NCI-H1092 treated with DMSO at 0.1 percent for 48 hours (cell line): ENCODE results near the gene RIOK1.
A peak's percentile ranks its signal among the peaks of the same experiment; 100 is the strongest.

Experiments used
- DNase-seq: peaks from one replicate; lab custom pipeline; 2025; lab: John Stamatoyannopoulos, UW

The RIOK1 gene

DNA sequence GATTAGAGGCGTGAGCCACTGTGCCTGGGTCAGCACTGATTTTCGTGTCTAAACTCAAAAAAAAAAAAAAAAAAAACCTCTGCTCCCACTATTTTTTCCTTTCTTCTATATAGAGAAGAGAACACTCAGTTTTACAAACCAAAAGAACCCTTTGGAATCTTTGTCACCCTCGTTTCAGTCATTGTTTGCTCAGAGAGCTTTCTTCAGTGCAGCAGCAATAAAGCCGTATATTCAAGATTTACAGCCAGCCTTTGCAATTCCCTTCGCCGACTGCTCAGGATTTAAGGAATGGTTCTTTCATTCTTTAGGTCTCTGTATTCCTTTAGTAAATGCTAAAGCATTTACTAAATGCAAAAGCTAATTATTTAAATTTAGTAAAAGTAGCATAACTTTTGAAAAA is 20.1 kb downstream of the RIOK1 start:
- DNase-seq: no peak

DNA sequence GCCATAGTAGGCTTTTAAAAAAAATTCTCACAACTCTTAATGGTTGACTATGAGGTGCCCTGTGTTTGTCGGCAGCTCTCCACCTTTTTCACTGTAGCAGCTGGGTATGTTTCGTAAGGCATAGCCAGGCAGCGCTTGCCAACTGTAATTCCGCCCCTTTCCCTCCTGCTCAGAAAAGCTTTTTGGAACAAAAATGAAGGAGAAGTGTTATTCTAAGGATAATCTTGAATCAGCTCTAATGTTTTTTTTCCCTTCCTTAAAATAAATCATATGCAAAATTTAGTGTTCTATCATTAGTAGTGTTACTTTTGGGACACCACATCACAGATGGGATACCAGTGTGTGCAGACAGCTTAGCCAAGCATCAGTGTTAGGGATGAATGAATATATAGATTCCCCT is 21.2 kb downstream of the RIOK1 start:
- DNase-seq: no peak

DNA sequence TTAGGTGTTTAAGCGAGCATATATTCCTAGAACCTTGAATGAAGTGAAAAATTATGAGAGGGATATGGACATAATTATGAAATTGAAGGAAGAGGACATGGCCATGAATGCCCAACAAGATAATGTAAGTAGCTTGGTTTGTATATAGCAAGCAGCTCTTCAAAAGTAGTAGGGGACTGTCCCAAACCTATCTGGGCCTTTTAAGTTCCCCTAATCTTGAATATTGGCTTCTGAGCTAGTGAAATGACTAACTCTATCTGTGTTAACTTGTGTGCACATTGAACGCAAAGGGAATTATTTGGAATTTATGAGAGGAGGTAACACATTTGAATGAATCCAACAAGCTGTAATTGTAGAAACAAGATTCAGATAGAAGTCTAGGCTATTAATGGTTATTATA is 21.7 kb downstream of the RIOK1 start:
- DNase-seq: no peak

- no peak for DNase-seq
Measured at GRCh38 chr6:7413151-7413823, 23.7 kb downstream of the RIOK1 start.

DNA sequence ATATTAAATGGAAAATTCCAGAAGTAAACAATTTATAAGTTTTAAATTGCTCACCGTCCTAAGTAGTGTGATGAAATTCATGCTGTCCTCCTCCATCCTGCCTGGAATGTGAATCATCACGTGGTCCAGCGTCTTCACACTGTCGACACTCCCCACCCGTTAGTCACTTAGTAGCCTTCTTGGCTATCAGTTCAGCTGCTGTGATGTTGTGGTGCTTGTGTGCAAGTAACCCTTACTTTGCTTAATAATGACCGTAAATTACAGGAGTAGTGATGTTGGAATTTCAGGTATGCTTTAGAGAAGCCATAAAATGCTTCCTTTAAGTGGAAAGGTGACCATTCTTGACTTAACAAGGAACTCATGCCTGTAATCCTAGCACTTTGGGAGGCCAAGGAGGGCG is 25.2 kb downstream of the RIOK1 start:
- no peak for DNase-seq

- DNase-seq: no peak
Measured at GRCh38 chr6:7417684-7418083, 28.1 kb downstream of the RIOK1 start.

- DNase-seq: no peak
Measured at GRCh38 chr6:7418238-7418905, 28.8 kb downstream of the RIOK1 start.

DNA sequence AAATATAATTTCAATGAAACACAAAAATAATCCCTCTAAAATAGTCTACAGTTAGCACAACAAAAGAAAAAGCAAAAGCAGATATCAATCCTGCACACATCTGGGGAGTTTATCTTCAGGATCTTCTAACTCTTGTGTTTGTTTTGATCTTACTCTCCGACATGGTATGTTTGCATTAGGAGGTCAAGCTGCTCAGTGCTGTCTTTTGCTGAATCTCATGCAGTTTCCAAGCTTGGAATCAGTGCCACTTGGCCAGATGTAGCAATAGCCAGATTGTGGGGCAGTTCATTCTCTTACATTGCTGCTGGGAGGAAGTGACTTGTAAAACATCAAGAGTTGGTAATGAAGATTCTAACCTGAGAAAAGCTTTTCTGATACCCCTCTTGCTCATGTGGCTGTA is 29.5 kb downstream of the RIOK1 start:
- DNase-seq: no peak

- DNase-seq: no peak
Measured at GRCh38 chr6:7421066-7421465, 31.5 kb downstream of the RIOK1 start.

DNA sequence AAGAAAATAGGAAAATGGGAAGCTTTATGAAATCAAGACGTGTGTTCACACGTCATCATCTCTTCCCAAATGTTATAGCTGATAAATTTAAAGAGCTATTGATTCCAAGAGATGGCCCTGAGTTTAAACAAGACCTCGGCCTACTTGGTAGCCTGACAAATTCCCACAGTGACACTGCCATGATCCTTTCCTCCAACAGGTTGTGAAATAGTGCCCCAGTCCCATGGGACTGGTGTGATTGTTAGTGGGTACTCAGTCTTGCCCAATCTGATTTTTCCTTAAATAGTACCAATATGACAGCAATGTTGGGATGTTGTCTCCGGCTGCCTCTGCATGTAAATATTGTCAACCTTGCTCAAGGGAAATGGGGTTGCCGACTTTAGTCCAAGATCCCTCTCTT is 34.5 kb downstream of the RIOK1 start:
- DNase-seq: no peak

- DNase-seq: peak; percentile 2
Measured at GRCh38 chr6:7424967-7425807, 35.6 kb downstream of the RIOK1 start.

GRCh38 chr6:7425808-7426190 is 36.2 kb downstream of the RIOK1 start:
- no peak for DNase-seq

DNA sequence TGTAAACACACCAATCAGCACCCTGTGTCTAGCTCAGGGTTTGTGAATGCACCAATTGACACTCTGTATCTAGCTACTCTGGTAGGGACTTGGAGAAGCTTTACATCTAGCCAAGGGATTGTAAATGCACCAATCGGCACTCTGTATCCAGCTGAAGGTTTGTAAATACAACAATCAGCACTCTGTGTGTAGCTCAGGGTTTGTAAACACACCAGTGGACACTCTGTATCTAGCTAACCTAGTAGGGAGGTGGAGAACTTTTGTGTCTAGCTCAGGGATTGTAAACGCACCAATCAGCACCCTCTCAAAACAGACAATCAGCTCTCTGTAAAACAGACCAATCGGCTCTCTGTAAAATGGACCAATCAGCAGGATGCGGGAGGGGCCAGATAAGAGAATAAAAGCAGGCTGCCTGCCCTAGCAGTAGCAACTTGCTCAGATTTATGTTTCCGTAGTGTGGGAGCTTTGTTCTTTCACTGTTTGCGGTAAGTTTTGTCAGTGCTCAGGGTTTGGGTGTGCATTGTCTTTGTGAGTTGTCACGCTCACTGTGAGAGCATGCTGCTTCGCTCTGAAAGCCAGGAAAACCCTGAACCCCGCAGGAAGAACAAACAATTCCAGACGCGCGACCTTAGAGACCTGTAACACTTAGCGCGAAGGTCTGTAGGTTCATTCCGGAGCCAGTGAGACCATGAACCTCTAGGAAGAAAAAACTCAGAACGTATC is 37.0 kb downstream of the RIOK1 start:
- DNase-seq: no peak

- no peak for DNase-seq
Measured at GRCh38 chr6:7431313-7431673, 41.7 kb downstream of the RIOK1 start.

DNA sequence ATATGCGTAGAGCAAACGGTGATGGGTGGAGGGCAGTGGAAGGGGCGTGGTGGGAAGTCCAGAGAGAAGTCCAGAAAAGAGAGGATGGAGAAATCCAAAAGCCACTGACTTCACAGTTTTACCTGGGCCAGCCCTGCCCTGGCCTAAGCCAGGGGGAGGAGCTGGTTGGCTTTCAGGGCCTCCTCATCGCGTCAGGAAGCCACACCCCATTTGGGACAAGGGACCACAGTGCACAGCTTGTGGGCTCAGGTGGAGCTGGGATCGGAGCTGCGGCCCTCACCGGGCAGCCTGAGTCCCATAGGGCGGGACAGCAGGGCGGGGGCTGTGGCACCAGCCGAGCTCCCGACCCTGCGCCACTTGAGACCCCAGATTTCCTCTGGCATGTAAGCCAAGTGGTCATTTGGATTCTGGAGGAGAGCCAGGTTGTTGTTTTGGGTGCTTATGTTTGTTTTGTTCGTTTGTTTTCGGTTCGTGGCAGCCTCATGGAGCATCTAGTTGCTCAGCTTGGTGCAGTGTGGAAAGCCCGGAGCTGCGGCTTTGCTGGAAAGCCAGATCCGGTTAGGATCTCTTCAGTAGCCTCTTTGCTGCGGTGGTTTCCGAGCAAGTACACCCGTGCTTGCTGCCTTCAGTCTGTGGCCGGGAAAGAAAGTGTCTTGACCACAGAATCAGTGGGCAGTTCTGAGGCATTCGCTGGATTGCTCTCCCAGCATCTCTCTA is 42.2 kb downstream of the RIOK1 start:
- DNase-seq: no peak

DNA sequence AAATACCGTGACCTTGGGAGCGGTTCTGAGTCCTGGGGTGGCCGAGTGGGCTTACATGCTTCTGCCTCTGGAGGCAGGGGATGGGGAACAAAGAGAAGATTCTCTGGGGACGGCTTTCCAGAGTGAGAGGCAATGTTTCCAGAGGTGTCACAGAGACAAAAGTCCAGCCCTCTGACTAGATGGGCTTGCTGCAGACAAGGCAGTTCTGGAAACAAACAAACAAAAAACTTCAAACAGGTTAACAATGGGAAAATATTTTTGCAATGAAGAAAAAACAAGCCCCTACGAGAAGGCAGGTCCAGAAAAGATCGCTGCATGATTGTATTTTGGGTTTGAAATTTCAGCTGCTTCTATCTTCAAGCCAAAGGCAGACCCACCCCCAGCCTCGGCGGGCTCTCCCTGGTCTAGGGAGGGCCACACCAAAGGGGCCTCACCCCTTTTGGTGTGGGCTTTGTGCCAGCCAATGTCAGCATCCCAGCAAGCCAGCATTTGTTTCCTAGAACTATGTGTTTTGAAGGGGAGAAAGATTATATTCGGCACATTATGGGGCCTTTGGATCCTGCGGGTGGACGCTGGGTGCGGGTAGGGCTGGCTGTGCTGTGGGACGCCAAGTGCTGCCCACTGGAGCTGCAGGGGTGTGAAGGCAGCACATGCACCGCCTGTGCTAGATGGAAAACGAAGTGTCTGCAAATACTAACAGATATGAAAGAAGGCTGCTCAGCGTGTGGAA is 42.9 kb downstream of the RIOK1 start:
- no peak for DNase-seq

DNA sequence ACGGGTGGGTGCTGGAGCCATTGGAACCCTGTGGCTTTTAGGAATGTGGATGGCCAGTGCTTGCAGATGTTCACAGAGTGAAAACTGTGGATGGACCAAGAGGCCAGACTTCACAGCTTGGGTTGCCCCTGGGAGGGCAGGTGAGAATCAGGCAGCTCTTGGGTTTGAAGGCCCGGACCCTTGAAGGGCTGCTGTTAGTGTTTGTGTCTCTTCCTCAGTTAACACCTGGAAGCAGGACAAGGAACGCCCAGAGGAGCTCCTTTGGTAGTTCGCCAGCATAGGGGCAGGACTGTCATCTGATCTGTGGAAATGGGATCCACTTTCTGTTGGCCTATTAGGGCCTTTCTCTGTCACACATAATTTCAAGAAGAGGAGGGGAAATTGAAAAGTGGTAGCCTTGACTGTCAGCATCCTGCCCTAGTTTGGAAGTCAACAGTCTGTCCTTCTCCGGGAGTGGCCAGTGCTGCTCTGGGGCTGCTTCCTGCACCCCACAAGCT is 43.6 kb downstream of the RIOK1 start:
- DNase-seq: no peak

- no peak for DNase-seq
Measured at GRCh38 chr6:7434672-7435071, 45.1 kb downstream of the RIOK1 start.

- no peak for DNase-seq
Measured at GRCh38 chr6:7438011-7438410, 48.4 kb downstream of the RIOK1 start.

GRCh38 chr6:7439228-7439627 is 49.6 kb downstream of the RIOK1 start:
- no peak for DNase-seq

DNA sequence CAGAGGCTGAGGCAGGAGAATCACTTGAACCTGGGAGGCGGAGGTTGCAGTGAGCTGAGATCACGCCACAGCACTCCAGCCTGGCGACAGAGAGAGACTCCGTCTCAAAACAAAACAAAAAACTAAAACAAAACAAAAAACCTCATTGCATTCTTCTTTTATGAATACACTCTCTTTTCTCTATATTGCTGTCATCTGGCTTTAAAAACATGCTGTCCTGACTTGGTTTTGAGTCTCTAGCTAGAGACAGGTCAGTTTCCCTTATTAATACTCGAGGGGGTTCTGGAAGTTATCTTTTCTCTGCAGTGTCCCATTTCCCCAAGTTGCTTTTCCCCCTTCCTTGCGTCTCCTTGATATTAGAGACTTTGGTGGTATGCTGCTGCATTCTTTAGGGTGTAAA is 50.9 kb downstream of the RIOK1 start:
- DNase-seq: no peak
